ENCODE data around the gene IRF5.
A peak's percentile ranks its signal among the peaks of the same experiment; 100 is the strongest.
"Not testable (repeated sequence)": the region's sequence is repeated elsewhere in the genome, so short reads cannot be mapped to it uniquely, and the experiment has no call there.

IRF5 gene

GRCh38 chr7:128940494-128941322 lies 3.0 kb downstream of the IRF5 start:
- DNase-seq (ENCODE audit: low spot score): peak; percentile 90

GRCh38 chr7:128941323-128941890 lies 3.7 kb downstream of the IRF5 start:
- DNase-seq (ENCODE audit: low spot score): no peak

GRCh38 chr7:128941946-128942526 lies 4.3 kb downstream of the IRF5 start:
- DNase-seq (ENCODE audit: low spot score): no peak

- DNase-seq (ENCODE audit: low spot score): not testable (repeated sequence)
Observed at GRCh38 chr7:128943251-128943650, 5.5 kb downstream of the IRF5 start.

GRCh38 chr7:128944487-128945236 lies 6.9 kb downstream of the IRF5 start:
- DNase-seq (ENCODE audit: low spot score): no peak

GRCh38 chr7:128945668-128946366 lies 8.1 kb downstream of the IRF5 start:
- DNase-seq (ENCODE audit: low spot score): no peak

GRCh38 chr7:128946936-128947830 lies 9.5 kb downstream of the IRF5 start:
- DNase-seq (ENCODE audit: low spot score): peak; percentile 30

- DNase-seq (ENCODE audit: low spot score): no peak
Observed at GRCh38 chr7:128947854-128948253, 10.1 kb downstream of the IRF5 start.

- no peak for DNase-seq (ENCODE audit: low spot score)
Observed at GRCh38 chr7:128948312-128948973, 10.7 kb downstream of the IRF5 start.

GRCh38 chr7:128948976-128949760 lies 11.4 kb downstream of the IRF5 start:
- no peak for DNase-seq (ENCODE audit: low spot score)

GRCh38 chr7:128951296-128951695 lies 13.6 kb downstream of the IRF5 start:
- no peak for DNase-seq (ENCODE audit: low spot score)

- no peak for DNase-seq (ENCODE audit: low spot score)
Observed at GRCh38 chr7:128954150-128954549, 16.4 kb downstream of the IRF5 start.

GRCh38 chr7:128954830-128955802 lies 17.4 kb downstream of the IRF5 start:
- peak; percentile 24 for DNase-seq (ENCODE audit: low spot score)

- DNase-seq (ENCODE audit: low spot score): no peak
Observed at GRCh38 chr7:128955981-128956380, 18.3 kb downstream of the IRF5 start.

GRCh38 chr7:128959296-128959695 lies 21.6 kb downstream of the IRF5 start:
- DNase-seq (ENCODE audit: low spot score): no peak

- DNase-seq (ENCODE audit: low spot score): no peak
Observed at GRCh38 chr7:128961030-128961659, 23.4 kb downstream of the IRF5 start.

GRCh38 chr7:128962899-128963298 lies 25.2 kb downstream of the IRF5 start:
- no peak for DNase-seq (ENCODE audit: low spot score)

GRCh38 chr7:128963327-128963757 lies 25.6 kb downstream of the IRF5 start:
- DNase-seq (ENCODE audit: low spot score): peak; percentile 26
